CD4-positive, alpha-beta T cell treated with Interleukin-17A for 1 hour (primary cell): ENCODE data around the gene SPDYE3.
"Not testable (repeated sequence)": the region's sequence is repeated elsewhere in the genome, so short reads cannot be mapped to it uniquely, and the experiment has no call there.

Experiments used
- DNase-seq: peaks from one replicate; pipeline ENCODE4 v3.0.0-alpha.2; 2020

The SPDYE3 gene

GRCh38 chr7:100307402-100307801 is at the start of gene SPDYE3:
SPDYE3 (plus strand) TSS chr7:100307702; CDS start chr7:100307886, 184 bp downstream.
- not testable (repeated sequence) for DNase-seq

- not testable (repeated sequence) for DNase-seq
Observed at GRCh38 chr7:100259984-100260383, 47.5 kb upstream of the SPDYE3 start.

- DNase-seq, result not testable (repeated sequence)
Observed at GRCh38 chr7:100262896-100263295, 44.6 kb upstream of the SPDYE3 start.

DNA sequence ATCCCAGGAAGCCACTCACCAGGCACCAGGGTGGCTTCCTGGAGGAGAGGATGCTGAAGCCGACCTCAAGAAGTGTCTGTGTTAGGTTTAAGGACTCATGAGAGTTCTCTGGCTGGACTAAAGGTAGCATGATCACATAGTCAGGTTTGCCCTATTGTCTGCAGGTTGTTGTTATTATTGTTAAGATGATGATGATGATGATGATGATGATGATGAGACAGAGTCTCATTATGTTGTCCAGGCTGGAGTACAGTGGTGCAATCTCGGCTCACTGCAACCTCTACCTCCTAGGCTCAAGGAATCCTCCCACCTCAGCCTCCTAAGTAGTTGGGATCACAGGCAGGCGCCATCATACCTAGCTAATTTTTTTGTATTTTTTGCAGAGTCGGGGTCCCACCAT is 43.3 kb upstream of the SPDYE3 start:
- DNase-seq, result not testable (repeated sequence)

- DNase-seq, result not testable (repeated sequence)
Observed at GRCh38 chr7:100264669-100265165, 42.8 kb upstream of the SPDYE3 start.

DNA sequence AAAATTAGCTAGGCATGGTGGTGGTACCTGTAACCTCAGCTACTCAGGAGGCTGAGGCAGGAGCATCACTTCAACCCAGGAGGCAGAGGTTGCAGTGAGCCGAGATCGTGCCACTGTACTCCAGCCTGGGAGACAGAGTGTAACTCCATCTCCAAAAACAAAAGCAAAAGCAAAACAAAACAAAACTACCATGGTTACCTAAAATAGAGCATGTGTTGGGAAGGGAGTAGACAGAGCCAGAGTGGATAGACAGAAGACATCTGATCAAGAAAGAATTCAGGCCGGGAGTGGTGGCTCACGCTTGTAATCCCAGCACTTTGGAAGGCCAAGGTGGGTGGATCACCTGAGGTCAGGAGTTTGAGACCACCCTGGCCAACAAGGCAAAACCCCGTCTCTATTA is 41.7 kb upstream of the SPDYE3 start:
- DNase-seq, result not testable (repeated sequence)

DNA sequence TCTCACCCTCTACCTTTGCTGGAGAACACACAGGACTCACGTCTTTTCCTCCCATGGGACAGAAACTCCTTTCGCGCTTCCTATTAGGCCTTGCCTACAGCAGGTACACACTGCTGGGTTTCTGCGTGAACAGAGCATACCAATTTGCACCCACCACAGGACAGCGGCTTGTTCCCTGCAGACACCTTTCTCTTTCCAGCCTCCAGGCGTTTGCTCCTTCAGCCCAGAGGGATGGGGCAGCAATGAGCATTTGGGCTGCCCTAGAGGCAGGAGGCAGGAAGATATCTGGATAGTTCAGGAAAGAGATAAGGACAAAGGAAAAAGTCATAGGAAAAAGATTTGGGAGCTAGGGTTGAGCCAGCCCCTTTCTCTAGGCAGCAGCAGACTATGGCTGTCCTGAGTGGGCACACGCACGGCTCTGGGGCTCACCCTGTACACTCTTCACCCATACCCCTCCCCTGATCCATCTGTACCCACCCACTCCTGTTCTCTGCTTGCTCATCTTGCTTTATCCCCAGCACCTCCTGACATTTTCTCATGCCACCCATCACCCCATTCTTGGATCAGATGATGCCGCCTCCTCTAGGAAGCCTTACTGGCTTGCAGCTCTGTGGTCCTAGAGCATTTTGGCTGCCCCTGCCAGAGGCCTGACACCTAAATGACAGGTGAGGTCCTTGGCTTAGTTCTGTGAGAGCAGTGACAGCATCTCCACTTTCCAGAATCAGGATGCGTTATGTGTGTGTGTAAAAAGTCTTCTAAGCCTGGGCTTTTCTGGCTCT is 40.7 kb upstream of the SPDYE3 start:
- no peak for DNase-seq

DNA sequence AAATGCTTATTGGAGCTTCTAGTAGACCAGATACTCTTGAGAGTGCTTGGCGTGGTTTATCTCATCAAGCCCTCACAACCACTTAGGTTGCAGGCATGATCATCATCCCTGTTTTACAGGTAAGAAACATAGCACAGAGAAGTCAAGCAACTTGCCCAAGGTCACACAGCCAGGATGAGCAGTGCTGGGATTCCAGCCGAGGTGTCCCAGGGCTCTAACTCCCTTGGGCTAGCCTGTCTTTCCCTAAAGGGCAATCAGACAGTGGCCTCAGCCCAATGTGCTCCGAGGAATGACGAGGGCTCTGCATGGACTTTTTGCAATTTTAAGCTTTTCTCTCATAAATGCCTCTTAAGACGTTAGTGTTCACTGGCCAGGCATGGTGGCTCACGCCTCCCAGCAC is 39.9 kb upstream of the SPDYE3 start:
- no peak for DNase-seq

- DNase-seq, result not testable (repeated sequence)
Observed at GRCh38 chr7:100268882-100269281, 38.6 kb upstream of the SPDYE3 start.

- DNase-seq, result not testable (repeated sequence)
Observed at GRCh38 chr7:100269306-100270045, 38.0 kb upstream of the SPDYE3 start.

GRCh38 chr7:100270046-100270918 is 37.2 kb upstream of the SPDYE3 start:
- not testable (repeated sequence) for DNase-seq

GRCh38 chr7:100270941-100271593 is 36.4 kb upstream of the SPDYE3 start:
- peak; percentile 3 for DNase-seq

DNA sequence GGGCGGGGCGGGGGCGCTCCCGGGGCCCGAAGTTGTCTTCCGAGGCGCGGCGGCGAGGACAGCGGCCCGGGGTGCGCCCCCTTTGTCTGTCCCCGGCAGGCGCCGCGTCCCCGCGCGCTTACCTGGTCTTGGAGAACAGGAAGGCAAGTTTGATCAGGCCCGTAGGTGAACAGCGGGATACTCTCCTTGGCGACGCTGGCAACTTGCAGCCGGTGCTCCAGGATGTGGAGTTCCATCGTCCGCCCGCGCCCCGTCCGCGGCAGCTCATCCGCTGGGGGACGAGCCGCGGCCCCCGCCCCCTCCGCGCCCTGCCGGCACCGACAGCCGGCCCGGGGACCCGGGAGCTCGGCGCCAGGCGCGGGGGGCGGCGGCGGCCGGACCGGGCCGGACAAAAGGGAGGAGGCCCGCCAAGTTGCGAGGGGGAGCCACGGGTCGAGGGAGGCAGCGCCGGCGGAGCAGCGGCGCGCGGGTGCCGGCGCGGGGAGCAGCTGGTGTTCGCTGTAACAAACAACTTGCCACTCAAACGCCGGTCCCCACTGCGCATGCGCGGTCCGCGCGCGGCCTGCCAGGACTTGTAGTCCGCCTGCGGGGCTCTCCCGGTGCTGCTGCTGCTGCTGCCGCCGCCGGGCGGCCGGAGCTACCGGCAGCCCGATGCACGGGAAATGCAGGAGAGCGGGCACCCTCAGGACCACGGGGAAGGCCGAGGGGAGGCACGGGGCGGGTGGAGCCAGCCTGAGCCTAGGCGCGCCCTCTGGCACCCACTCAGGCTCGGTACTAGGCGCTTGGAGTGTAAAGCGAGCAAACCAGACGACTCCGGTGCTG is 35.6 kb upstream of the SPDYE3 start:
- DNase-seq, result peak; percentile 97

GRCh38 chr7:100272538-100272902 is 35.0 kb upstream of the SPDYE3 start:
- DNase-seq, result not testable (repeated sequence)

DNA sequence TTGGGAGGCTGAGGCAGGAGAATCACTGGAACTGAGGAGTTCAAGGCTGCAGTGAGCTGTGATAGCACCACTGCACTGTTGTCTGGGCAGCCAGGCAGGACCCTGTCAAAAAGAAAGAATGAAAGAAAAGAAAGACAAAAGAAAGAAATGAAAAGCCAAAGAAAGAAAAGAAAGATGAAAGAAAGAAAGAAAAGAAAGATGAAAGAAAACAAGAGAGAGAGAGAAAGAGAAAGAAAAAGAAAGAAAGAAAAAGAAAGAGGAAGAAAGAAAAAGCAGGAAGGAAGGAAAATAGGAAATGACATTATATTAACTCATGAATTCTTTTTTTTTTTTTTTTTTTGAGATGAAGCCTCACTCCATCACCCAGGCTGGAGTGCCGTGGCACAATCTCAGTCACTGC is 32.4 kb upstream of the SPDYE3 start:
- DNase-seq, result no peak

- DNase-seq, result not testable (repeated sequence)
Observed at GRCh38 chr7:100276126-100276525, 31.4 kb upstream of the SPDYE3 start.

DNA sequence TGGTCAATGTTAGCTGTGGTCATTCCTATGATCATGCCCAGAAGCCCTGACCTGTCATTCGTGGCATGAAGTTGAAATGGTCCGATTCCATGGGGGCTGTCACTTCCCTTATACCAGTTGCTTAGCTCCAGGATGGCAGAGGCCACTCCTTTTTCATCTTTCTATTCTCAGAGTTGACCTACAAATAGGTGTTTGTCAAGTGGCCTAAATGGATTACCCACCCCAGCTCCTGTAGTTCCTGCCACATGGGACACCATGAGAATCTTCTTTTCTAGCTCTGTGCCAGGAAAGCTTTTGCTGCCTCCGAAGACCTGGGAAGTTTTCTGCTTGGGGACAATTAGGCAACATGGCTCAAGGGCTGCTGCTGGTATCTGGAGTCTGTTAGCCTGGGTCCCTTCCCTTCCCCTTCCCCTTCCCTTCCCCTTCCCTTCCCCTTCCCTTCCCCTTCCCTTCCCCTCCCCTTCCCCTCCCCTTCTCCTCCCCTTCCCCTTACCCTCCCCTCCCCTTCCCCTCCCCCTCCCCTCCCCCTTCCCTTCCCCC is 25.4 kb upstream of the SPDYE3 start:
- DNase-seq, result not testable (repeated sequence)

- not testable (repeated sequence) for DNase-seq
Observed at GRCh38 chr7:100283147-100283546, 24.4 kb upstream of the SPDYE3 start.

- DNase-seq, result not testable (repeated sequence)
Observed at GRCh38 chr7:100287191-100287969, 20.1 kb upstream of the SPDYE3 start.

GRCh38 chr7:100288258-100288657 is 19.2 kb upstream of the SPDYE3 start:
- DNase-seq, result not testable (repeated sequence)
